GM19099 (cell line): ENCODE data around the gene VAV2.
A peak's percentile ranks its signal among the peaks of the same experiment; 100 is the strongest.

Source experiments
- POLR2A ChIP-seq: IDR thresholded peaks from 3 replicates; pipeline ENCODE4 v1.6.1; 2011; ENCODE audit warnings: low read depth; ENCODE audit not compliant: insufficient read length; ENCODE audit errors: extremely low read depth

VAV2 gene

DNA sequence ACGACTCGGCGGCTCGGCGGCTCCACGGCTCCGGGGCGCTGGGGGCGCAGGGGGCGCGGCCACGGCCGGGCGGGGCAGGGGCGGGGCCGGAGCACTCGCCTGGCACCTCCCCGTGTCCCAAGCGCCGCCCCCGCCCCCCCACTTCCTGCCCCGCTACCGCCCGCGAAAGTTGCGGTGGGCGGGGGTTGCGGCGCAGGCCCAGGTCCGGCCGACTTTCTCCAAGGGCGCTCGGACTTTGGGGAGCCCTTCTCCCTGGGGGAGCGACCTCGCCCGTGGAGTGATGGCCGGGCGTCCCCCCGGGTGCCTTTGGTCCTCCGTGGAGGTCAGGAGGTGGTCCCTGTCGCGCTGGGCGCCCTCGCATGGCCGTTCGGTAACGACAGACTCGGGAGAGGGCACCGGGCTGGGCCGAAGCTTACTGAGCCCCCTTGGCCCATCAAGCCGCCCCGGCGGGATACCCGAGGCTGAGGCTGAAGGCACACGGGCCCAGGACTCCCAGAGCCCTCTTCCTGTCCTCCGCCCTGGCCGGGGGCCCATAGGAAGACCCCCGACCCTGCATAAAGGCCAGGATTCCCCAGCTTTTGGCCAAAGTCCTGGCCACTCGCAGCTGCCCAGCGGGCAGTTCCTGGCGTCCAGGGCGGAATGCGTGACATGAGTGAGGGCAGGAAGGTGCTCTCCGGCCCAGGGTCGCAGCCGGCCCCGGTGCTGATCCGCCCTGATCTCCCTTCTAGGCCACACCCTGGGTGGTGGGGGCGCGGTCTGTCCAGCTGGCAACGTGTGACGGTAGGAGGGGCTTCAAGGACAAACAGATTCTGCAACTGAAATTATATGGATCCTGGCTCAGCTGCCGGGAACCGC, 883 bp upstream of the VAV2 start:
- TF ChIP-seq POLR2A: peak; percentile 40

- no peak for TF ChIP-seq POLR2A
These were observed 756 bp downstream of the VAV2 start for GRCh38 chr9:133991214-133991921.

- TF ChIP-seq POLR2A: no peak
These were observed 1.5 kb downstream of the VAV2 start for GRCh38 chr9:133990366-133991213.

GRCh38 chr9:133989625-133990365, 2.3 kb downstream of the VAV2 start:
- TF ChIP-seq POLR2A: no peak

DNA sequence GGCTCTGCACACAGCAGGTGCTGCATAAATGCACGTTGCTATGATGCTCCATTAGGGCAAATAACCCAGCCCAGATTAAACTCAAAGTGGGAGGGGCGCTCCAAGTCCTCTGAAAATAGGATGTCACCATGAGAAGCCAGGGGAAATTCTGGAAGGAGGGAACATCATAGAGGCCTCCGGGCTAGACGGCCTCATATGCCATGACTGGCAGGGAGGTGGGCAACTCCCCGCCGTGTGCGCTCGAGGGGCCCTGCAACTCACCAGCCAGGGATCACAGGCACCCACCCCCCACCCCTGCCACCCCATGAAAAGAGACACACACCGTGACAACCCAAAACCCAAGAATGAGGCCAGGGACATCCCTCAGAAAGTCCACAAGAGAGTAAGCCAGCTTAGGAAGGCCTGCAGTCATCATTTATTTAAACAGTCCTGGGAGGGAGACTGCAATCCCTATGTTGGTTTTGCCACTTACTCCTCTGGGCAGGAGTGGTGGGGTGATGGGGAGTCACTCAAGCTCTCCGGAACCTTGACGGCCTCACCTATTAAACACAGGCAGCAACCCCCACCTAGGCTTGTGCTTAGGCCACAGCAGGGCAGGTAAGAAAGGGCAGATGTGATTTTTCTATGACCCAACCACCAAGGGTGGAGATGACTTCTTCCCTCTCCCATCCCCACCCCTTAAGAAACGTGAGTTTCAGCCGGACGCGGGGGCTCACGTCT, 4.0 kb downstream of the VAV2 start:
- TF ChIP-seq POLR2A: no peak

DNA sequence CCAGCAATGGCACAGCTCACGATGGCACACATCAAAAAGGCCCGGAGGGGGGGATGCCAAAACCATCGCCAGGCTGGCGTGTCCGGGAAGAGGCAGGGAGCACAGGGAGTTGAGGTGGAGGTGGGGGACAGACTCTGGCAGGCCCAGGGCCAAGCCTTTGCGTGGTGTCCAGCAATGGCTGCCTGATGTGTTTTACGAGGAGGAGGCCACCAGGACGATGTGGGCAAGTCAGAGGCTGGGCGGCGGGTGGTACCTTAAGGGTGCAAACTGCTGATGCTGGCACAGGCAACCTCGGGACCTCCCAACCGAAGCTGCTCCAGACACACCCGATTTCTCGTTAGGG, 4.7 kb downstream of the VAV2 start:
- no peak for TF ChIP-seq POLR2A

- TF ChIP-seq POLR2A: no peak
These were observed 5.2 kb downstream of the VAV2 start for GRCh38 chr9:133986774-133987445.

- TF ChIP-seq POLR2A: no peak
These were observed 6.1 kb downstream of the VAV2 start for GRCh38 chr9:133986061-133986460.

GRCh38 chr9:133982971-133983720, 9.0 kb downstream of the VAV2 start:
- no peak for TF ChIP-seq POLR2A

GRCh38 chr9:133981958-133982681, 10.0 kb downstream of the VAV2 start:
- TF ChIP-seq POLR2A: no peak

DNA sequence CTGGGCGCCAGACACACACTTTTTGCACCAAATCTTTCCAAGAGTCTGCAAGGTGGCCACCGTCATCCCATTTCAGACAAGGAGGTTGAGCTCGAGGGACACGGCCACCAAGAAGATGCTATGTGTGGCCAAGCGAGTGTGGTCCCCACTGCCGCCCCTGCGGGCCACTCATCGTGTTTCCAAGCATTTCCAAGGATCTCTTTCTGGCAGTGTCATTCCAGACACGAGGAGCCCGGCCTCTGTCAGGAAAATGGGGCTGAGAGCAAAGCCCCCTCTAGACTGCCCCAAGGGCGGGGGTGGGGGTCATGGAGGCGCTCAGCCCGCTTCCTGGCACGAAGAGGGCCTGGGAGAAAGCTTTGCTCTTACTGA, 10.6 kb downstream of the VAV2 start:
- TF ChIP-seq POLR2A: no peak

- no peak for TF ChIP-seq POLR2A
These were observed 11.1 kb downstream of the VAV2 start for GRCh38 chr9:133980864-133981588.
